A549 (cell line): ENCODE results near the gene MYLK4. TPM values are rescaled to one million over a fixed set of nuclear protein-coding genes. Genes with fewer than 3 reads are reported as not detected.

Source experiments
- ATAC-seq, 2 experiments: fragments of 200-7000 bp in 1 of 2; fragments of >200 bp in 1 of 2; cut with Nextera tagmentation in 1 of 2; cut with Tn5 transposase in 1 of 2; 3 replicates each; pipeline versions ENCODE4 v1.8.0 to v1.9.1; 2018 to 2020; ENCODE audit warnings: mild to moderate bottlenecking in 1 of 2, moderate library complexity in 1 of 2
- CTCF ChIA-PET: fragments of 300-600 bp; sonication (Branson Sonifier 250); formaldehyde crosslinking; extraction: SDS; loops from one replicate; lab custom pipeline; 2021; ENCODE audit warnings: antibody characterized with exemption, inconsistent platforms; lab: Yijun Ruan, JAX
- POLR2A ChIA-PET: fragments of 350-600 bp; formaldehyde crosslinking; extraction: SDS; loops from one replicate; lab custom pipeline; 2021; ENCODE audit warnings: antibody characterized with exemption, inconsistent platforms; lab: Yijun Ruan, JAX
- DNase-seq, 2 experiments: peaks; one replicate each; pipeline versions ENCODE4 v3.0.0 to v3.0.0-alpha.2; 2011 to 2016; ENCODE audit warnings: low read depth in 1 of 2, low spot score in 1 of 2
- FAIRE-seq: peaks from 2 replicates; lab custom pipeline; 2011; peaks lifted over from hg19 to GRCh38; lab: Jason Lieb, UNC
- H3K27ac ChIP-seq, 2 experiments: fragments of >200 bp; sonication (Bioruptor Twin); formaldehyde crosslinking; 3 replicates each; pipeline ENCODE4 v1.5.1; 2016 to 2017
- H3K4me1 ChIP-seq: fragments of >200 bp; sonication (Bioruptor Twin); formaldehyde crosslinking; 3 replicates; pipeline ENCODE4 v1.6.1; 2016
- H3K4me2 ChIP-seq: fragments of >200 bp; sonication (Bioruptor Twin); formaldehyde crosslinking; 3 replicates; pipeline ENCODE4 v1.6.1; 2016
- H3K4me3 ChIP-seq: fragments of >200 bp; sonication (Bioruptor Twin); formaldehyde crosslinking; 3 replicates; pipeline ENCODE4 v1.5.1; 2016
- H3K9me3 ChIP-seq: fragments of >200 bp; sonication (Bioruptor Twin); formaldehyde crosslinking; 3 replicates; pipeline ENCODE4 v1.6.1; 2016
- BHLHE40 ChIP-seq: IDR thresholded peaks from 2 replicates; pipeline ENCODE4 v1.6.1; 2012; ENCODE audit warnings: low read depth, low read length, inconsistent platforms
- CEBPB ChIP-seq, 2 experiments: fragments of >200 bp in 1 of 2; sonication (Bioruptor Twin) in 1 of 2; formaldehyde crosslinking in 1 of 2; IDR thresholded peaks; 2 replicates each; pipeline ENCODE4 v1.6.1; 2012 to 2016
- CHD2 ChIP-seq: fragments of 150-350 bp; IDR thresholded peaks from 2 replicates; pipeline ENCODE4 v1.6.1; 2014; ENCODE audit warnings: low read length; ENCODE audit not compliant: partially characterized antibody
- CHD4 ChIP-seq: fragments of 200-600 bp; sonication (generic); IDR thresholded peaks from 2 replicates; pipeline ENCODE4 v1.6.1; 2016; ENCODE audit warnings: antibody characterized with exemption, mild to moderate bottlenecking, borderline replicate concordance
- FOXS1 ChIP-seq: fragments of 250-450 bp; sonication (Bioruptor Pico); IDR thresholded peaks from 2 replicates; pipeline ENCODE4 v1.5.0; 2020; ENCODE audit warnings: mild to moderate bottlenecking, moderate library complexity
- HDAC2 ChIP-seq: fragments of 200-600 bp; sonication (generic); IDR thresholded peaks from 2 replicates; pipeline ENCODE4 v1.6.1; 2016
- HEYL ChIP-seq: fragments of 250-450 bp; sonication (Bioruptor Pico); IDR thresholded peaks from 2 replicates; pipeline ENCODE4 v1.8.0; 2021; ENCODE audit warnings: mild to moderate bottlenecking, moderate library complexity
- HMGXB4 ChIP-seq: fragments of 250-450 bp; sonication (Bioruptor Pico); IDR thresholded peaks from 2 replicates; pipeline ENCODE4 v1.5.0; 2021; ENCODE audit warnings: mild to moderate bottlenecking, moderate library complexity, borderline replicate concordance
- HOXA7 ChIP-seq: fragments of 250-450 bp; sonication (Bioruptor Pico); IDR thresholded peaks from 2 replicates; pipeline ENCODE4 v1.5.0; 2020; ENCODE audit warnings: mild to moderate bottlenecking, moderate library complexity
- HOXB13 ChIP-seq: fragments of 250-450 bp; sonication (Bioruptor Pico); IDR thresholded peaks from 2 replicates; pipeline ENCODE4 v1.5.0; 2020; ENCODE audit warnings: low read depth, mild to moderate bottlenecking, moderate library complexity
- HOXB5 ChIP-seq: fragments of 250-450 bp; sonication (Bioruptor Pico); IDR thresholded peaks from 2 replicates; pipeline ENCODE4 v1.5.0; 2020; ENCODE audit warnings: mild to moderate bottlenecking, moderate library complexity
- MYC ChIP-seq: IDR thresholded peaks from 2 replicates; pipeline ENCODE4 v1.6.1; 2012; ENCODE audit warnings: mild to moderate bottlenecking, inconsistent platforms, low read length, improper control_type of control experiment, borderline replicate concordance
- NPAS2 ChIP-seq: fragments of 250-450 bp; sonication (Bioruptor Pico); IDR thresholded peaks from 2 replicates; pipeline ENCODE4 v1.8.0; 2022; ENCODE audit warnings: mild to moderate bottlenecking, moderate library complexity, borderline replicate concordance
- NR3C1 ChIP-seq: fragments of >200 bp; sonication (Bioruptor Twin); formaldehyde crosslinking; IDR thresholded peaks from 3 replicates; pipeline ENCODE4 v1.6.1; 2017
- PBX3 ChIP-seq: IDR thresholded peaks from 2 replicates; pipeline ENCODE4 v1.6.1; 2012
- RAD21 ChIP-seq, 2 experiments: fragments of >200 bp in 1 of 2; sonication (Bioruptor Twin) in 1 of 2; formaldehyde crosslinking in 1 of 2; IDR thresholded peaks in 1 of 2; conservative IDR thresholded peaks in 1 of 2; 2 replicates in 1 of 2; 3 replicates in 1 of 2; pipeline ENCODE4 v1.6.1; 2012 to 2018; ENCODE audit warnings: inconsistent platforms in 1 of 2
- RARB ChIP-seq: fragments of 250-450 bp; sonication (Bioruptor Pico); IDR thresholded peaks from 2 replicates; pipeline ENCODE4 v1.8.0; 2021; ENCODE audit warnings: mild to moderate bottlenecking, moderate library complexity
- REST ChIP-seq: fragments of 200-600 bp; sonication (generic); IDR thresholded peaks from 2 replicates; pipeline ENCODE4 v1.6.1; 2016; ENCODE audit warnings: antibody characterized with exemption, mild to moderate bottlenecking, moderate library complexity
- RFX5 ChIP-seq: fragments of 450-650 bp; IDR thresholded peaks from 2 replicates; pipeline ENCODE4 v1.7.1; 2014; ENCODE audit warnings: antibody characterized with exemption, mild to moderate bottlenecking, moderate library complexity
- TFCP2L1 ChIP-seq: fragments of 250-450 bp; sonication (Bioruptor Pico); IDR thresholded peaks from 2 replicates; pipeline ENCODE4 v1.5.0; 2021; ENCODE audit warnings: mild to moderate bottlenecking
- USF2 ChIP-seq: fragments of 450-650 bp; IDR thresholded peaks from 2 replicates; pipeline ENCODE4 v1.6.1; 2014; ENCODE audit warnings: antibody characterized with exemption
- ZC3H11A ChIP-seq: fragments of 450-650 bp; IDR thresholded peaks from 2 replicates; pipeline ENCODE4 v1.6.1; 2014; ENCODE audit warnings: antibody characterized with exemption, mild to moderate bottlenecking
- ZFP36 ChIP-seq: fragments of 450-650 bp; IDR thresholded peaks from 2 replicates; pipeline ENCODE4 v1.6.1; 2014; ENCODE audit warnings: borderline replicate concordance; ENCODE audit not compliant: partially characterized antibody
- ZNF302 ChIP-seq: fragments of 250-450 bp; sonication (Bioruptor Pico); IDR thresholded peaks from 2 replicates; pipeline ENCODE4 v1.9.0; 2021; ENCODE audit warnings: inconsistent platforms, mild to moderate bottlenecking, moderate library complexity
- WGBS: methylation state at CpG from one replicate; pipeline ENCODE4 v1.1.6; 2017; ENCODE audit errors: missing lambda C conversion rate; 5-methylcytosine and 5-hydroxymethylcytosine counted together
- polyA plus RNA-seq, 4 experiments: library from polyadenylated mRNA; depleted of rRNA in 3 of 4; stranded (reverse); fragments of >200 nt; fragmentation: RNase III in 1 of 4; extraction: RNeasy Plus Mini Kit Qiagen cat#74134 plus additional on column Dnase treatment in 1 of 4; gene quantifications; 2 replicates in 3 of 4; 3 replicates in 1 of 4; pipeline ENCODE4 v1.2.3, GENCODE V29; 2011 to 2017
- TF ChIP-seq, protein P1 (sequence below): fragments of 250-450 bp; sonication (Bioruptor Pico); IDR thresholded peaks from 2 replicates; pipeline ENCODE4 v1.5.0; 2020; ENCODE audit warnings: low read depth, mild to moderate bottlenecking, moderate library complexity
- TF ChIP-seq, protein P2 (sequence below): fragments of >200 bp; sonication (Bioruptor Twin); formaldehyde crosslinking; IDR thresholded peaks from 2 replicates; pipeline ENCODE4 v1.6.1; 2016

The MYLK4 gene
- polyA plus RNA-seq, 2 of the 4 experiments (the other 2 are of a cell fraction), result 0.14 to 0.21 TPM

DNA sequence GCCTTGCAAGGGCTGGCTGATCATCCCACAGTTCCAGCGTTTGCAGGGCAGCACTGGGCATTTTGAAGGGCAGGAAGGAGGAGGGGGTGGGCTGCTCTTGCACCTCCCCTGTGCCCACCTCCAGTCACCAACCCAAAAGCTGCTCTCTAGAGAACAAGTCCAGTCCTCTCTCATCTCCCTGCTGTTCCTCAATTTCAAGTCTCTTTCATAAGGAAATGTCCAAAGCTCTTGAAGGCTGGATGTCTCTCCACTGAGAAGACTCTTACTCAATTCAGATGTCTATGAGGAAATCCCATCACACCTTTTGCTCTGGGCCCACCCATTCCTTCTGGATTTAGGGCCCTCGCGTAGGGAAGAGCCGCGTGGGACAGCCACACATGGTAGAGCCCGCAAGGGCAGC lies 46.1 kb upstream of the MYLK4 start:
- POLR2A ChIA-PET, result interaction anchor here (1.4 kb wide), 1 partner anchor 14 kb away, joined by 3 read pairs; no protein-coding TSS in a partner anchor
- H3K4me3 ChIP-seq, result no peak overlapping the region
- no peak for TF ChIP-seq MYC
- no peak for TF ChIP-seq REST
- TF ChIP-seq, protein P1, sequence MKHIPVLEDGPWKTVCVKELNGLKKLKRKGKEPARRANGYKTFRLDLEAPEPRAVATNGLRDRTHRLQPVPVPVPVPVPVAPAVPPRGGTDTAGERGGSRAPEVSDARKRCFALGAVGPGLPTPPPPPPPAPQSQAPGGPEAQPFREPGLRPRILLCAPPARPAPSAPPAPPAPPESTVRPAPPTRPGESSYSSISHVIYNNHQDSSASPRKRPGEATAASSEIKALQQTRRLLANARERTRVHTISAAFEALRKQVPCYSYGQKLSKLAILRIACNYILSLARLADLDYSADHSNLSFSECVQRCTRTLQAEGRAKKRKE (CRISPR knock-in tag), result no peak
- no peak for TF ChIP-seq HOXB5 (CRISPR knock-in tag)
- ATAC-seq (no peak), DNase-seq (no peak), FAIRE-seq (no peak)
- CTCF ChIA-PET, result interaction anchor here (0.7 to 2.6 kb wide), 6 partner anchors 18 to 147 kb away, joined by 3 to 8 read pairs (median 4); no protein-coding TSS in a partner anchor
- H3K9me3 ChIP-seq, result no peaks in the 10 kb centered on the region
- H3K27ac ChIP-seq, result peak overlapping the region in 1 of 2 experiments; percentile 45; a peak in 1 of 6 replicates
- 0 out of 3 replicates have a peak, but pooled peaks cover 4% of the 10 kb centered on the region for H3K4me1 ChIP-seq
- 83% methylated on average over 4 of the region's 6 CpGs for WGBS
- H3K4me2 ChIP-seq, result no peak overlapping the region

GRCh38 chr6:2795956-2796355 lies 45.2 kb upstream of the MYLK4 start:
- Histone ChIP-seq H3K4me1 (peaks cover 10% of the 10 kb centered on the region), H3K27ac (no peak overlapping the region), H3K9me3 (no peaks in the 10 kb centered on the region)
- ChIA-PET POLR2A (no interaction called here), CTCF (interaction anchor here (0.8 to 2.6 kb wide), 5 partner anchors 13 to 136 kb away, joined by 3 to 8 read pairs (median 5); no protein-coding TSS in a partner anchor)
- FAIRE-seq, result no peak
- DNase-seq, result no peak
- TF ChIP-seq ZNF302 (CRISPR knock-in tag) (no peak), CHD2 (no peak), RARB (CRISPR knock-in tag) (no peak), HOXB5 (CRISPR knock-in tag) (no peak), CHD4 (no peak), RFX5 (no peak), ZC3H11A (no peak), TFCP2L1 (CRISPR knock-in tag) (no peak), HEYL (no peak), RAD21 (conservative IDR thresholded peaks at IDR 0.05 in 1 of 2, IDR thresholded peaks at IDR 0.05 in 1 of 2) (no peak), ZFP36 (no peak), HOXB13 (CRISPR knock-in tag) (no peak), NPAS2 (no peak)
- TF ChIP-seq, all 56 proteins: peak for 0
- Histone ChIP-seq H3K4me2 (no peak overlapping the region), H3K4me3 (no peak overlapping the region)
- no peak for ATAC-seq
- 93% methylated on average over 12 of the region's 16 CpGs for WGBS

DNA sequence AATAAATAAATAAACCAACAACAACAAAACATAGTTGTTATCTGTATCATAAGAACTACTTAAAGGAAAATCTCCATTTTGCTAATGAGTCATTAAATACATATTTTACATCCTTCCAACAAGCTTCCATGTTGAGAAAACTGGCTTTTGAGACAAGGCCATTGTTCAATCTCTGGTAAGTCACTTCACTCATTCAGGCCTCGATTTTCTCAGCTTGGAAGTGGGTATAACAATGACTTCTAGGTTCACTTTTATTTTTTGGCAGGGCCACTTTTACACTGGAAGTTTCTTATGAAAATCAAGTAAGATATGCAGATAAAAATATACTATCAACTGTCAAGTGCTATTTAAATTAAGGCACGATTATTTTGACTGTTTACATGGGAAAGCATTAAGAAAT lies 44.4 kb upstream of the MYLK4 start:
- Histone ChIP-seq H3K4me2 (no peak overlapping the region), H3K4me3 (no peak overlapping the region), H3K9me3 (no peaks in the 10 kb centered on the region), H3K4me1 (peaks cover 18% of the 10 kb centered on the region), H3K27ac (no peak overlapping the region)
- ATAC-seq, result no peak
- no peak for DNase-seq
- FAIRE-seq, result no peak
- WGBS, result 49% methylated on average over 2 of the region's 2 CpGs
- POLR2A ChIA-PET, result no interaction called here
- CTCF ChIA-PET, result interaction anchor here (0.8 to 2.6 kb wide), 3 partner anchors 12 to 137 kb away, joined by 3 to 7 read pairs (median 5); no protein-coding TSS in a partner anchor
- TF ChIP-seq NR3C1, result no peak
- TF ChIP-seq BHLHE40, result no peak
- TF ChIP-seq, protein P2, sequence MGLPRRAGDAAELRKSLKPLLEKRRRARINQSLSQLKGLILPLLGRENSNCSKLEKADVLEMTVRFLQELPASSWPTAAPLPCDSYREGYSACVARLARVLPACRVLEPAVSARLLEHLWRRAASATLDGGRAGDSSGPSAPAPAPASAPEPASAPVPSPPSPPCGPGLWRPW, result no peak
- TF ChIP-seq RARB (CRISPR knock-in tag), result no peak
- TF ChIP-seq FOXS1 (CRISPR knock-in tag), result no peak
- TF ChIP-seq HMGXB4, result no peak
- no peak for TF ChIP-seq ZNF302 (CRISPR knock-in tag)
- no peak for TF ChIP-seq CEBPB (IDR thresholded peaks at IDR 0.05)
- no peak for TF ChIP-seq PBX3
- TF ChIP-seq HDAC2, result no peak
- TF ChIP-seq USF2, result no peak
- TF ChIP-seq HOXA7 (CRISPR knock-in tag), result no peak
